Lung (tissue), 12 donors: ENCODE measurements around the gene ZMYND15. TPM values are rescaled to one million over a fixed set of nuclear protein-coding genes. Genes with fewer than 3 reads are reported as not detected.

Source experiments
- ATAC-seq: fragments of 200-7000 bp; cut with Tn5 transposase; one replicate; pipeline ENCODE4 v1.9.1; 2020; ENCODE audit warnings: moderate number of reproducible peaks; ENCODE audit not compliant: insufficient read depth, low FRiP score
- DNase-seq, 3 donors: peaks; one replicate each; pipeline ENCODE4 v3.0.0-alpha.2; 2013 to 2017
- H3K27ac ChIP-seq, 2 donors: one replicate each; pipeline ENCODE4 v1.5.1; 2013; ENCODE audit warnings: mild to moderate bottlenecking in 2 of 2, moderate library complexity in 2 of 2, control low read depth in 1 of 2, inconsistent platforms in 1 of 2, low read depth in 1 of 2, low read length in 1 of 2
- H3K27me3 ChIP-seq, 3 donors: one replicate each; pipeline ENCODE4 v1.5.1; 2013; ENCODE audit warnings: low read length in 2 of 3; ENCODE audit not compliant: control insufficient read depth in 3 of 3, insufficient read depth in 3 of 3
- H3K36me3 ChIP-seq, 4 donors: one replicate each; pipeline ENCODE4 v1.5.1; 2013; ENCODE audit warnings: low read length in 4 of 4, mild to moderate bottlenecking in 1 of 4, moderate library complexity in 1 of 4; ENCODE audit not compliant: control insufficient read depth in 4 of 4, insufficient read depth in 4 of 4
- H3K4me1 ChIP-seq, 5 donors: one replicate each; pipeline ENCODE4 v1.5.1; 2013; ENCODE audit warnings: low read length in 5 of 5, mild to moderate bottlenecking in 2 of 5, moderate library complexity in 1 of 5; ENCODE audit not compliant: control insufficient read depth in 5 of 5, insufficient read depth in 5 of 5
- H3K4me3 ChIP-seq: one replicate; pipeline ENCODE4 v1.5.1; 2013; ENCODE audit warnings: mild to moderate bottlenecking, control low read depth, moderate library complexity
- H3K9ac ChIP-seq, 2 donors: one replicate each; pipeline ENCODE4 v1.5.1; 2013; ENCODE audit warnings: low read length in 2 of 2, control low read depth in 1 of 2; ENCODE audit not compliant: insufficient read depth in 1 of 2
- H3K9me3 ChIP-seq, 4 donors: one replicate each; pipeline ENCODE4 v1.5.1; 2013; ENCODE audit warnings: low read length in 3 of 4, mild to moderate bottlenecking in 1 of 4, moderate library complexity in 1 of 4; ENCODE audit not compliant: control insufficient read depth in 4 of 4, insufficient read depth in 3 of 4
- CTCF ChIP-seq: IDR thresholded peaks from 2 replicates; pipeline ENCODE4 v1.5.1; 2012; ENCODE audit warnings: mild to moderate bottlenecking; ENCODE audit errors: control extremely low read depth, extremely low read depth
- WGBS, 2 donors: extraction: QIAGEN DNeasy Blood & Tissue Kit; methylation state at CpG; one replicate each; pipeline ENCODE4 v1.1.7; 2013; 5-methylcytosine and 5-hydroxymethylcytosine counted together
- polyA plus RNA-seq, 2 donors: library from polyadenylated mRNA; stranded (reverse); fragments of 200-250 nt; gene quantifications; one replicate each; pipeline ENCODE4 v1.2.1, GENCODE V29; 2013
- total RNA-seq, 2 donors: library from RNA; depleted of rRNA in 1 of 2; stranded (reverse); fragments of >200 nt in 1 of 2; gene quantifications; one replicate each; pipeline ENCODE4 v1.2.1, GENCODE V29; 2014 to 2021
- donor health status: control.
- donor health status: control.
- donor health status: Bipolar disorder and iron deficiency.
- donor health status: healthy.
- donor health status: DM: yes; HTN: yes; CAD: no.

Gene ZMYND15
- total and polyA plus RNA-seq, 4 donors = 2.3 to 9.7 (median 7.8) TPM

- TF ChIP-seq CTCF = no peak
- ATAC-seq (no peak), DNase-seq (no peak)
- H3K27ac ChIP-seq = no peak overlapping the region
- 91 to 95% methylated on average over 1 of the region's 1 CpG for WGBS, 2 donors
- no peaks in the 10 kb centered on the region for H3K9me3 ChIP-seq
- no peak overlapping the region for H3K4me3 ChIP-seq
- H3K9ac ChIP-seq = no peak overlapping the region
- H3K36me3 ChIP-seq = no peaks in the 10 kb centered on the region
- H3K4me1 ChIP-seq = no peaks in the 10 kb centered on the region
- peaks cover 0 to 21% (median 6%) of the 10 kb centered on the region in 3 donors for H3K27me3 ChIP-seq
These were observed 13.8 kb downstream of the ZMYND15 start for GRCh38 chr17:4753392-4753791.

GRCh38 chr17:4759776-4760236 lies 20.2 kb downstream of the ZMYND15 start:
- ATAC-seq = no peak
- peak in 1 of 3 donors; percentile 18 for DNase-seq
- Histone ChIP-seq H3K4me1 (no peaks in the 10 kb centered on the region), H3K36me3 (no peaks in the 10 kb centered on the region), H3K27ac (no peak overlapping the region), H3K27me3 (peaks cover 0 to 10% (median 5%) of the 10 kb centered on the region in 3 donors), H3K9ac (no peak overlapping the region), H3K4me3 (no peak overlapping the region), H3K9me3 (no peaks in the 10 kb centered on the region)
- no peak for TF ChIP-seq CTCF
- 75 to 85% methylated on average over 10 of the region's 10 CpGs for WGBS, 2 donors

- TF ChIP-seq CTCF = no peak
- no peak overlapping the region for H3K4me3 ChIP-seq
- no peaks in the 10 kb centered on the region for H3K9me3 ChIP-seq
- peak; percentile 47 for ATAC-seq
- no peak overlapping the region for H3K27ac ChIP-seq
- peaks cover 0 to 2% (median 0%) of the 10 kb centered on the region in 3 donors for H3K27me3 ChIP-seq
- no peak overlapping the region for H3K9ac ChIP-seq
- DNase-seq = no peak
- no peaks in the 10 kb centered on the region for H3K36me3 ChIP-seq
- H3K4me1 ChIP-seq = no peaks in the 10 kb centered on the region
- 57 to 64% methylated on average over 3 of the region's 3 CpGs for WGBS, 2 donors
These were observed 25.0 kb downstream of the ZMYND15 start for GRCh38 chr17:4764595-4764994.

- no peak for TF ChIP-seq CTCF
- no peak for DNase-seq
- H3K27ac ChIP-seq = peak overlapping the region in 1 of 2 donors; percentile 52
- no peaks in the 10 kb centered on the region for H3K9me3 ChIP-seq
- H3K27me3 ChIP-seq = peaks cover 0 to 2% (median 0%) of the 10 kb centered on the region in 3 donors
- no peaks in the 10 kb centered on the region for H3K4me1 ChIP-seq
- no peak overlapping the region for H3K4me3 ChIP-seq
- H3K9ac ChIP-seq = no peak overlapping the region
- WGBS, 2 donors = 36 to 60% methylated on average over 3 of the region's 3 CpGs
- ATAC-seq = no peak
- H3K36me3 ChIP-seq = no peaks in the 10 kb centered on the region
These were observed 26.6 kb downstream of the ZMYND15 start for GRCh38 chr17:4766201-4766600.
